ENCODE data around the gene GRIK1.

Gene GRIK1

GRCh38 chr21:29721964-29722363 is 217.8 kb downstream of the GRIK1 start:
- CTCF ChIA-PET = no interaction called here
- H3K27ac ChIP-seq = no peak overlapping the region
- no peak for DNase-seq (ENCODE audit: low spot score)
- no peak for TF ChIP-seq CTCF (conservative IDR thresholded peaks at IDR 0.05; ENCODE audit: low read depth)
- POLR2A ChIA-PET (ENCODE audit: low non-redundant PET) = no interaction called here

- no peak for DNase-seq (ENCODE audit: low spot score)
- POLR2A ChIA-PET (ENCODE audit: low non-redundant PET) = no interaction called here
- TF ChIP-seq CTCF (conservative IDR thresholded peaks at IDR 0.05; ENCODE audit: low read depth) = no peak
- no peak overlapping the region for H3K27ac ChIP-seq
- CTCF ChIA-PET = no interaction called here
These were observed 218.6 kb downstream of the GRIK1 start for GRCh38 chr21:29721221-29721620.

DNA sequence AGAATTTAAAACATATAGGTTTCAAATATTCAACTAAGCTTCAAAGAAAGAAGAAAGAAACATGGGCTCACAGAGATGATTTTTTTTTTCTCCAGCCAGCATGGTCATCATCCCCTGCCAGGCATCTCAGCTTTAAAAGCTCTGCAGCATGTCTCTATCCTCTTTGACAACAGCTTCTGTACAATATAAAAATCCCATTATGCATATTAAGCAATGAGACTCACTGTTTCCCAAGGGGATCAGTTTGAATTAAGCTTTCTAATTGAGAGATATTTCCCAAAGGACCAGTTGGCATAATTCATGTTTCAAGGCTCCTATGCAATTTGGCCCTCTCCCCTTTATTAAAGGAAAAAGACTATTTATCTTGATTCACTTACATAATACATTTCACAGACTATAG is 220.3 kb downstream of the GRIK1 start:
- TF ChIP-seq CTCF (conservative IDR thresholded peaks at IDR 0.05; ENCODE audit: low read depth) = no peak
- no peak overlapping the region for H3K27ac ChIP-seq
- ChIA-PET POLR2A (ENCODE audit: low non-redundant PET) (no interaction called here), CTCF (no interaction called here)
- no peak for DNase-seq (ENCODE audit: low spot score)

- peak; percentile 65 for DNase-seq (ENCODE audit: low spot score)
- ChIA-PET POLR2A (ENCODE audit: low non-redundant PET) (no interaction called here), CTCF (interaction anchor here (0.6 kb wide), 2 partner anchors 244 to 431 kb away, joined by 3 read pairs; no protein-coding TSS in a partner anchor)
- no peak for TF ChIP-seq CTCF (conservative IDR thresholded peaks at IDR 0.05; ENCODE audit: low read depth)
- H3K27ac ChIP-seq = no peak overlapping the region
These were observed 221.5 kb downstream of the GRIK1 start for GRCh38 chr21:29718081-29718815.

DNA sequence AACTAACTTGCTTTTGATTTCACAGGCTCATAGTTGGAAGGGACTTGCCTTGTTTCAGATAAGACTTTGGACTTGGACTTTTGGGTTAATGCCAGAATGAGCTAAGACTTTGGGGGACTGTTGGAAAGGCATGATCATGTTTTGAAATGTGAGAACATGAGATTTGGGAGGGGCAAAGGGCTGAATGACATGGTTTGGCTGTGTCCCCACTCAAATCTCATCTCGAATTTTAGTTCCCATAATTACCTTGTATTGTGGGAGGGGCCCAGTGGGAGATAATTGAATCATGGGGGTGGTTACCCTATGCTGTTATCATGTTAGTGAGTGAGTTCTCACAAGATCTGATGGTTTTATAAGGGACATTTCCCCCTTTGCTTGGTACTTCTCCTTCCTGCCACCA is 222.1 kb downstream of the GRIK1 start:
- POLR2A ChIA-PET (ENCODE audit: low non-redundant PET) = no interaction called here
- CTCF ChIA-PET = no interaction called here
- no peak overlapping the region for H3K27ac ChIP-seq
- no peak for TF ChIP-seq CTCF (conservative IDR thresholded peaks at IDR 0.05; ENCODE audit: low read depth)
- no peak for DNase-seq (ENCODE audit: low spot score)

DNA sequence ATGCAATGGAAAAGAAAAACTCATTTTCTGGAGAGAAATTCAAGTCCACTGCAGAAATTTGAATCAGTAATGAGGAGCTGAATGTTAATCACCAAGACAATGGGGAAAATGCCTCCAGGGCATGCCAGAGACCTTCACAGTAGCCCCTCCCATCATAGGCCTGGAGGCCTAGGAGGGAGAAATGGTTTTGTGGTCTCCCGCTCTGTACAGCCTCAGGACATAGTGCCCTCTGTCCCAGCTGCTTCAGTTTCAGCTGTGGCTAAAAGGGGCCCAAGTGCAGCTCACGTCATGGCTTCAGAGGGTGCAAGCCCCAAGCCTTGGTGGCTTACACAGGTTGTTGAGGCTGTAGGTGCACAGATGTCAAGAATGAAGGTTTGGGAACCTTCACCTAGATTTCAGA is 223.0 kb downstream of the GRIK1 start:
- H3K27ac ChIP-seq = no peak overlapping the region
- no peak for TF ChIP-seq CTCF (conservative IDR thresholded peaks at IDR 0.05; ENCODE audit: low read depth)
- POLR2A ChIA-PET (ENCODE audit: low non-redundant PET) = no interaction called here
- DNase-seq (ENCODE audit: low spot score) = no peak
- CTCF ChIA-PET = no interaction called here

Data from RWPE1 (cell line).